HG03558 (cell line): ENCODE data around the gene KCNJ14.

Source experiments
- ATAC-seq: cut with Tn5 transposase; IDR thresholded peaks from one replicate; pipeline ENCODE4 v1.9.1; 2021; ENCODE audit warnings: moderate number of reproducible peaks; ENCODE audit not compliant: unreplicated experiment; ENCODE audit errors: extremely low read depth

Gene KCNJ14

GRCh38 chr19:48444936-48445200 is 10.5 kb upstream of the KCNJ14 start:
- no peak for ATAC-seq

- ATAC-seq, result no peak
These were observed 10.1 kb upstream of the KCNJ14 start for GRCh38 chr19:48445256-48445605.

- peak; percentile 52 for ATAC-seq
These were observed 9.5 kb upstream of the KCNJ14 start, which contains the start of gene GRWD1 for GRCh38 chr19:48445606-48446481. Gene GRWD1 (plus strand): TSS chr19:48445983. CDS start chr19:48446006, 23 bp downstream.

GRCh38 chr19:48446579-48446978 is 8.8 kb upstream of the KCNJ14 start:
- ATAC-seq, result no peak

GRCh38 chr19:48448563-48448962 is 6.8 kb upstream of the KCNJ14 start:
- ATAC-seq, result no peak

- ATAC-seq, result no peak
These were observed 4.9 kb upstream of the KCNJ14 start for GRCh38 chr19:48450441-48450840.

GRCh38 chr19:48450863-48451262 is 4.5 kb upstream of the KCNJ14 start:
- ATAC-seq, result no peak

- no peak for ATAC-seq
These were observed 3.8 kb upstream of the KCNJ14 start for GRCh38 chr19:48451624-48452023.

- no peak for ATAC-seq
These were observed 2.8 kb upstream of the KCNJ14 start for GRCh38 chr19:48452289-48453190.

GRCh38 chr19:48454150-48454730 is 1.1 kb upstream of the KCNJ14 start:
- ATAC-seq, result no peak

- ATAC-seq, result no peak
These were observed 661 bp downstream of the KCNJ14 start for GRCh38 chr19:48455908-48456562.

GRCh38 chr19:48456864-48457263 is 1.5 kb downstream of the KCNJ14 start:
- no peak for ATAC-seq

GRCh38 chr19:48458016-48458415 is 2.6 kb downstream of the KCNJ14 start:
- no peak for ATAC-seq

GRCh38 chr19:48461651-48461981 is 6.2 kb downstream of the KCNJ14 start:
- no peak for ATAC-seq

- no peak for ATAC-seq
These were observed 6.7 kb downstream of the KCNJ14 start for GRCh38 chr19:48461982-48462655.

GRCh38 chr19:48465215-48465614 is 9.8 kb downstream of the KCNJ14 start:
- no peak for ATAC-seq

GRCh38 chr19:48466561-48467325 is 11.4 kb downstream of the KCNJ14 start:
- no peak for ATAC-seq

GRCh38 chr19:48468772-48469288 is 13.5 kb downstream of the KCNJ14 start:
- peak; percentile 80 for ATAC-seq

- no peak for ATAC-seq
These were observed 14.0 kb downstream of the KCNJ14 start, which contains the start of gene CYTH2 for GRCh38 chr19:48469289-48469881. Gene CYTH2 (plus strand): TSS chr19:48469369. CDS start chr19:48469508, 139 bp downstream.
